HG02973 (cell line): ENCODE results near the gene HDAC5.
"Not testable (repeated sequence)": the region's sequence is repeated elsewhere in the genome, so short reads cannot be mapped to it uniquely, and the experiment has no call there.

ENCODE experiments used
- ATAC-seq: cut with Tn5 transposase; IDR thresholded peaks from one replicate; pipeline ENCODE4 v1.9.1; 2021; ENCODE audit warnings: moderate library complexity; ENCODE audit not compliant: unreplicated experiment

HDAC5 gene

DNA sequence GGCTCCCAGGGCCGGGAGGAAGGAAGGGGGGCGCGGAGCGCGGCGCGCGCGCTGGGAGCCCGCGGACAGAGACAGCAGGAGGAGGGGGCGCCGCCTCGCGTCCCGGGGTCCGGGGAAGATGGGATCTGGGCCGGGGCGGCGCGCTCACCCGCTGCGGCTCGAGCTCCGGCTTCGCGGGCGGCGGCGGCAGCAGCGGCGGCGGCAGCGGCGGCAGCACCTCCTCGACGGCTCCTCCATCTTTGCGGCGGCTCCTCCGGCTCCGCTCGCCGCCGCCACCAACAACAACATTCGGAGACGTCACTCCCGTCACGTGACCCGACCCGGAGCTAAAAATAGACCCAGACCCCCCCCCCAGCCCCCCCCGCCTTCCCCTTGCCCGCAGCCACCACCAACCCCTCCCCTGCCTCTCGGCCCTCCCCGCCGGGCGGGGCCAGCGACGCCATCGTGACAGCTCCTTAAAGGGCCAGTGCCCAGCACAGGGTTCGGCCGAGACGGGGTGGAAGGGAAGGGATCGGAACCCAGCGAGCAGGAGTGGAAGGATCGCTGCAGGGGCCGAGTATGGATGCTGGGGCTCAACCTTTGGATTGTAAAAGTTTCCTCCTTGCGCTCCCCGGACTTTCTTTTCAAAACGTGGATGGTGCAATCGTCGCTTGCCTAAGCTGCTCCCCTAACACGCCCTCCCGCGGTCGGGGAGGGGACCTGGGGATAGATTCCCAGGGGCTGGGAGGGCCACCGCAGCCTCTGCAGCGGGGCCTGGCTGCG, at the start of gene HDAC5:
TSS of gene HDAC5 (minus strand) at position 286 of the 762 bp plus-strand sequence. CDS start 6,126 bp downstream, outside the sequence.
- peak; percentile 82 for ATAC-seq

DNA sequence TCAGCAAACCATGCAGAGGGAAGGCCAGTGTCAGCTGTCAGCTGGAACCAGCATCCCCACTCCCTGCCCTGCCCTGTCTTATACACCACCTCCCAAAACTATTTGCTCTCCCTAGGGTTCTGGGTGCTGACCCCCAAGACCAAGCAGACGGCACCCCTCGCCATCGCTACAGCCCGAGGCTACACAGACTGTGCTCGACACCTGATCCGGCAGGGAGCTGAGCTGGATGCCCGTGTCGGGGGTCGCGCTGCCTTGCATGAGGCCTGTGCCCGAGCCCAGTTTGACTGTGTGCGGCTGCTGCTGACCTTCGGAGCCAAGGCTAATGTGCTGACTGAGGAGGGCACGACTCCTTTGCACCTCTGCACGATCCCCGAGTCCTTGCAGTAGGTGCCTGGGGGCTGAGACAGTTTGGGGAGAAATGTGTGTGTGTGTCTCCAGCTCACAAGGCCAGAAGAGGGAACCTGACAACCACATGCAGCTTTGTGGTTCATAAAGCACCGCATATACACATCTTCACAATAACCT, 48.6 kb upstream of the HDAC5 start:
- no peak for ATAC-seq

DNA sequence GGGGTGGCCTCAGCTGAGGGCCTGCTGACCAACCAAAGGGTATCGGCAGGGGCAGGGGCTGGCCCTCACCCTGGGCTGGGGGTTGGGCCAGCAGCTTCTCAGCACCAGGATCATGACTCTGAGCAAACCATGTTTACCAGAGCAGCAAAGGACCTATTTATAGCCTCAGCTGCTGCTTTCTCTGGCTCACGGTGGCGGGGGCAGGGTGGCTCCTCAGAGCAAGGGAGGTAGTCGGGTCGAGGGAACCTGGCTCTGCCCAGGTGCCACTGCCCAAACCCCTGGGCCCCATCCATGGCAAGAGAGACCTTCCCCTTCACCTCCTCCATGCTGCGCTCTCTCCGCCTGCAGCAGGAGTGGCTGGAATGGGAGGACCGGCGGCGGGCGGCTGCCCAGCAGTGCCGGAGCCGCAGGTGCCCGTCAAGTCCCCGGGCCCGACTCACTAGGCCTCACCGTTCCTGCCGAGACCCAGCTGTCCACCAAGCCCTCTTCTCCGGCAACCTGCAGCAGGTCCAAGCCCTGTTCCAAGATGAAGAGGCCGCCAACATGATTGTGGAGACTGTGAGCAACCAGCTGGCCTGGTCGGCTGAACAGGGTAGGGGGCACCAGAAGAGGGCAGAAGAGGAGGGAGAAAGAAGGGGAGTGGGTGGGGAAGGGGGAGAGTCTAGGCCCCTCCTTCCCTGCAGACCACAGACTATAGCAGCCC, 47.2 kb upstream of the HDAC5 start, which contains the start of gene ASB16:
TSS of gene ASB16 (plus strand) at position 206 of the 703 bp plus-strand sequence. CDS start at position 292, 86 bp downstream.
- ATAC-seq, result no peak

DNA sequence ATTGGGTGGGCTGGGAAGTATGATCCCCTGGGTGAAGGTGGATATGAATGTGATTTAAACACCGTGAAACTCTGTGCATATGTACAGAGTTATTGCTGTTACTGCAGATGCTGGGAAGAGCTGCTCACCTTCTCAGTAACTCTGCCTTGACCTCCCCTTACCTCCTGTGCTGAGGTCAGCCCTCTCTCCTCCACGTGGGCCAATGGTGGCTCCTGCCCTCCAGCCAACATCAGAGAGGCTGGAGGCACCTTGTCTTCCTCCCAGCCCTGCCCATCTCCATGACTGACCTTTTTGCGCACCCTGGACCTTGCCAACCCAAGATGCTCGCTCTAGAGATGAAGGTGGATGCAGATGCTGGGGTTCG, 46.7 kb upstream of the HDAC5 start:
- ATAC-seq, result no peak

DNA sequence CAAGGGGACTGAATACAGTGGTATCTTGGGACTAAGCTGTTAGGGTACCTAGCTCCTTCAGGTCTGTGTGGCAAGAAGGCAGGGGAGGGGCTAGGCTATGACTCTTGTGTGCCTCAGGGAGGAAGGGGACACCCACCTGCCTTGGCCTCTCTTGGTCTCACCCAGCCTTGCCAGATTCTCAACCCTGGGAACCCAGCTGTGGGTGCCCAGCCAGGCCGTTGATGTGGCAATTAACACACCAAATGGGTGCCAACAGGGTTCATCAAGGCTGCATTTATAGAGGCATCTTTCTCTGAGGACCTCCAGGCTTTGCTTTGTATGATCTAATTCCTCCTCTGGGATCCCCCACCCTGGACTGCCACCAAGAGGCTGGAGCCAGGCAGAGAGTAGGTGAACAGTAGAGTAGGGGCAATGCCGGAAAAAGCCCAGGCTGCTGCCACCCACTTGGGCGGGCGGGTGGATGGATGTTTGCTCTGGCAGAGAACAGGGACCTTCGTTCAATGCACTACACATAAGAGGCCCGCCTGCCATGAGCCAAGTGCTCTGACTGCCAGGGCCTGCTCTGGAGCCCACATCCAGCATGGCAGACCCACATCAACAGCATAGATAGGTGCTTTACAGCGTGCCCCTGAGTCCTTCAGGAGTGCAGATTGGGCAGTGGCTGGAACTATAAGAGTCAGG, 43.9 kb upstream of the HDAC5 start:
- no peak for ATAC-seq

DNA sequence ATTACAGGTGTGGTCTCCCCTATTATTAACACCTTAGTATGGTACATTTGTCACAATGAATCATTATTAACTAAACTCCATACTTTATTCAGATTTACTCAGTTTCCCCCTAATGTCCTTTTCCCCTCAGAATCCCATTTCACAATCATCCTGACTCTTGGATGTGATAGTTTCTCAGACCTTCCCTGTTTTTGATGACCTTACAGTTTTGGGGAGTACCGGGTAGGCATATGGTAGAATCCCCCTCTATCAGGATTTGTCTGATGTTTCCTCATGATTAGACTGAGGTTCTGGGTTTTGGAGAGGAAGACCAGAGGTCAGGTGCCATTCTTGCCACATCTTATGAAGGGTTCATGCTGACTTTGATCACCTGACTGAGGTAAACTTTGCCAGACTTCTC, 41.0 kb upstream of the HDAC5 start:
- ATAC-seq, result no peak

DNA sequence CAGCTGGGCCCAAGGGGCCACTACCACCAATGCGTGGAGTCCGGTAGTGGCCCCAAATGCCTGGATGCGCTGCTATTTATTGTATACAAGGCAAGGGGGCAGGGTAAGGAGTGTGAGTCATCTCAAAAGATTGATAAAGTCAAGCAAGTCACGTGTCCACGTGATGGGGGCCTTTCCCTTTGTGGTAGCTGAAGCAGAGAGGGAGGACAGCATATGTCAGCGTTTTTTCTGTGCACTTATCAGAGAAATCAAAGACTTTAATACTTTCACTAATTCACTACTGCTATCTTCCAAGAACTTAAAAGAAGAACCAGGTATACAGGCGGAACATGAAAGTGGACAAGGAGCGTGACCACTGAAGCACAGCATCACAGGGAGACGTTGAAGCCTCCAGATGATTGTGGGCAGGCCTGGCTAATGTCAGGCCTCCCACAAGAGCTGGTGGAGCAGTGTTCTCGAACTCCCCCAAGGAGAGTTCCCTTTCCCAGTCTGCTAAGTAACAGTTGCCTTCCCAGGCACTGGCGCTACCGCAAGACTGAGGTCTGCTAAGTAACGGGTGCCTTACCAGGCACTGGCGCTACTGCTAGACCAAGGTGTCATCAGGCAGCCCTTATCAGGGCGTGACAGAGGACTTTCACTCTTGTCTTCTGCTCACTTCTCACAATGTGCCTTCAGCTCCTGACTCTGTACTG, 36.2 kb upstream of the HDAC5 start:
- ATAC-seq, result no peak

DNA sequence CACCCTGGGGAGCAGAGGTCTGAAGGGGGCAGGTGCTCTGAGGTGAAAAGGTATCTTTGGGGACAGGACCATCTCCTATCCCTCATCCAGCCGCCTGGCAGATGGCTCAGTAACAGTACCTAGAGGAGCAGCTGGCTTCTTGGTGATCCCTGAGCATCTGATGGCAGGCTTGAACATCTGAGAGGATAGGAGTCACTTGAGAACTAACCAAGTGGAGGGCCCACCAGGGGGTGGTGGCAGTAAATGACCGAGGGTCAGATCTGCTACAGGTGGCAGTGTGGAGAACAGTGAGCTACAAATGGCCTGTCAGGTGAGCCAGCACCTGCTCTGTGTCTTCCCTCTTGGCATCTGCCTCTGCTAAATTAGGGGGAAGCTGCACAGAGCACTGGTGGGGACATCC, 32.0 kb upstream of the HDAC5 start:
- no peak for ATAC-seq

DNA sequence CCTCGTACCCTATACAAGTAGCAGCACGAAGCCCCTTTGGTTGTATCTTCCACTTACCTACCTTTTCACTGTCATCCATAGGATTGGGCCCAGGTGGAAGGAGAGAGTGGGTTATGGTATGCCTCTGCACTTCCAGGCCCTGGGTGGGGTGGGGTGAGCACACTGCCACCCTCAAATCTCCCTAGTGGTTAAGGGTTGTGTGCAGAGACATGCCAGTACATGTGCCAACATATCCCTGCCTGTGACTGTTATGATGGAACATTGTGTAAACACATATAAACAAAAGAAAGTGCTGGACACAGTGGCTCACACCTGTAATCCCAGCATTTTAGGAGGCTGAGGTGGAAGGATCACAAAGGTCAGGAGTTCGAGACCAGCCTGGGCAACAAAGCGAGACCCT, 29.4 kb upstream of the HDAC5 start:
- ATAC-seq, result no peak

DNA sequence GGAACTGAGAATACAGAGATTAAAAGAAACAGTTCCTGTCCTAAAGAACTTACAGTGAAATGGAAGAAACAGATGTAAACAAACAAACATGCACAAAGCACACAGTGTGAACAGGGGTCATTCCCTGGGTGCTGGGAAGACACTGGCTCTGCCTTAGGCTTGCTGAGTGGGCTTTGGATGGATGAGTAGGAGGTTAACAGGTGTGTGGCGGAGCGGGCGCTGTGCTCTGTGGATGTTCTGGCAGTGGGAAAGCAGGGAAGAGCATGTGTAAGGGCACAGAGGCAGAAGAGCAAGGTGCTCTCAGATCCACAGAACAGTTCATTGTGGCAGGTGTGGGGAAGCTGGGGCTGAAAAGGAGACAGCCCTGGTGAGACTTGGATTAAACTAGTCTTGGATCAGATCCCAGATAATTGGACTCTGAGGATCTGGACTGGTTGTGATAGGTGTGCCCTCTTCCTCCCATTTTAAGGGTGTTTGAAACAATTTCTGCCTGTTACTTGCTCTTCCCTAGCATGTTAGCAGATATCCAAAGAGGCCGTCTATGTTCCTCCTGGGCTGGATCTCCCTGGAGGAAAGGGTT, 26.4 kb upstream of the HDAC5 start:
- no peak for ATAC-seq

DNA sequence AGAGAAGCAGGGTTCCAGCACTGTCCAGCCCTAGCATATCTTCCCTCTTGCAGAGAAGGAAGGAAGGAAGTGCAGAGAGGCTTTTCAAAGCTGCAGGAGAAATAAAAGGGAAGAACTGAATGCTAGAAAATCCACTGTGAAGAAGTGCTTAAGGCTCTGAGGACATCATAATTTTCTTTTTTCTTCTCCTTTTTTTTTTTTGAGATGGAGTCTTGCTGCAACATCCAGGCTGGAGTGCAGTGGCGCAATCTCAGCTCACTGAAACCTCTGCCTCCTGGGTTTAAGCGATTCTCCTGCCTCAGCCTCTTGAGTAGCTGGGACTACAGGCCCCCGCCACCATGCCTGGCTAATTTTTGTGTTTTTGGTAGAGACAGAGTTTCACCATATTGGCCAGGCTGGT, 25.6 kb upstream of the HDAC5 start:
- ATAC-seq, result not testable (repeated sequence)

DNA sequence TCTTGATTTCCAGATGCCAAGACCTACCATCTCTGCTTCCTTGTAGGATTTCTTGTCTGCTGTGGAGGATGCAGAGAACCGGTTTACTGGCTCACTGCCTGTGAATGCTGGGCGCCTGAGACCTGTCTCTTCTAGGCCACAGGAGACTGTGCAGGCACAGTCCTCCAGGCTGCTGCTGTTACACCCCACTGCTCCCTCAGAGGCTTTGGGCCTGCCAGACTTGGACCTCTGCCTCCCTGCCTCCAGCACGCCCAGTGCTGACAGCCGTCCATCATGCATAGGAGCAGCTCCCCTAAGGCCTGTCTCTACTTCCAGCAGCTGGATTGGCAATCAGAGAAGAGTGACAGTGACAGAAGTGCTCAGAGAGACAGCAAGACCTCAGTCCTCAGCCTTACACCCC, 24.4 kb upstream of the HDAC5 start:
- no peak for ATAC-seq

DNA sequence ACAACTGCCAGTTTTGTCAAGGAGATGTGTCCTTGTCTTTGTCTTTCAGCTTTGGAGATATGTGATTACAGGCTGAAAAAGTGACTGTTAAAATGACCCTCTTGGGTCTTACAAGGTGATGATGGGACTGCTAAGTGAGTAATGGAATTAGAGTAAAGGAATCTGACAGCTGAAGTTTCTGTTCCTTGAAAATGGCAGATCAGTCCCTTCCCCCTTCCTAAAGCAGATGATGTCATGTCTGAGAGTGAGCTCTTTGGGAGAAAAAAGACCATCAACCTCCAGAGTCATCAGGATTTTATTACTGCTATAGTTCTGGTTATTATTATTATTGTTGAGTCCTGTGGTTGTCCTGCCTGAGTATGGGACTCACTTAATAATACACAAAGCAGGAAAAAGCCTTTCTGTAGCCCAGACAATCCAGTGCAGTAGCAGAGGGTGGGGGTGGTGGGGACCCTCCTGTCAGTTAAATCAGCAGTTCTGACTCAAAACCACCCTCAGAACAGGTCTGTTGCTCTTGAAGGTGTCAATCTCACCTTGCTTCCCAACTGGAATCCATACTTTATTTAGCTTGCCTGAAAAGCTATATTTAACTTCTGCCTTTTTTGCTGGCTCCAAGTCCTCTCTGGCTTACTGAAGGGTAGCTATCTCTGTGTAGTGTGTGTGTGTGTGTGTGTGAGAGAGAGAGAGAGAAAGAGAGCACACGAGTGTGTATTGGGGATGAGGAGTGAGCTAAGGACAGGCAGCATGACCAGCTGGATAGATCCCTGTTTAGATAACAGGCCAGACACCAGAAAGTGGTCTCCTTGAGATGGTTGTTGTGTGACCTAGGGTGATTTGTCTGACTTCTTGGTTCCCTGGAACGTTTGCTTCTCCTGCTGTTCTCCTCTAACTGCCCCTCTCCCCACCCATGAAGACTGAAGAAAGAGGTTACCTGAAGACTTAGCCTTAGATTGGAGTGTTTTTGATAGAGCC, 23.2 kb upstream of the HDAC5 start:
- no peak for ATAC-seq

DNA sequence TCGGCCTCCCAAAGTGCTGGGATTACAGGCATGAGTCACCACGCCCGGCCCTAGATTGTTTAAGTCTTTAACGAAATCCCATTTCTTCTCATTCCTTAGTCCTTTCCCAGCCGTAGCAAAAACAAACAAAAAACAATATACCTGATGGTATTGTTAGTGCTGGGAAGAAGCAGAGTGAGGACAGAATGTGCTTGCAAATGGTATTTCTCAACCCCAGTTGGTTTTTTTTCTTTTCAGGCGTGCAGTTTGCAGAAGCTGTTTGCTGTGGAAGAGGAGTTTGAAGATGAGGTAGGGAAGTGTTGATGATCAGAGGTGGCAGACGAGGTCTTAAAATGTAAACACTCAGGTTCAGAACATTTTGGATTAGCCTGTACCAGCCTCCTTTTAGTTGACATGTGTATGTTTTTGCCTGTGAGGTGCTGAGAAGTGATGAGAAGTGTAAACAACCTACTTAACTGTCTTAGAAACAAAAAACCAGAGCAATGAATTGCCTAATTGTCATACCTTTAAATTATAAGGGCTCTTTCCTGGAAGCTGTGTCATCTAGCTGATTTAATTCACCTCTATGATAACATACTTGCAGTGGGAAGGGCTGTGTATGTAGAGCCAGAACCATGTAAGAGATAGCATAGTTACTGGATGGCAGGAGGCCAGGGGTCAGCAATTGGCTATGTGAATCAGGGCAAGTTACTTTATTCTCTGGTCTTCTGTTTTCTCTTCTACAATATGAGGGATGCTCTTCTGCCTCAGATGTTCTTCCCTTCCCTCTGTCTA, 21.7 kb upstream of the HDAC5 start:
- no peak for ATAC-seq

DNA sequence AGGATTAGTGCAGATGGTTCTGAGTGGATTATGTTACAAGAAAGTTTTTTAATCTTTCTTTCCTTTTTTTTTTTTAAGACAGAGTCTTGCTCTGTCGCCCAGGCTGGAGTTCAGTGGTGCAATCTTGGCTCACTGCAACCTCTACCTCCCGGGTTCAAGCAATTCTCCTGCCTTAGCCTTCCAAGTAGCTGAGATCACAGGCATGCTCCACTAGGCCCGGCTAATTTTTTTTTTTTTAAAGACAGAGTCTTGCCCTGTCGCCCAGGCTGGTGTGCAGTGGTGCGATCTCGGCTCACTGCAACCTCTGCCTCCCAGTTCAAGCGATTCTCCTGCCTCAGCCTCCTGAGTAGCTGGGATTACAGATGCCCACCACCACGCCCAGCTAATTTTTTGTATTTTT, 20.5 kb upstream of the HDAC5 start:
- not testable (repeated sequence) for ATAC-seq

DNA sequence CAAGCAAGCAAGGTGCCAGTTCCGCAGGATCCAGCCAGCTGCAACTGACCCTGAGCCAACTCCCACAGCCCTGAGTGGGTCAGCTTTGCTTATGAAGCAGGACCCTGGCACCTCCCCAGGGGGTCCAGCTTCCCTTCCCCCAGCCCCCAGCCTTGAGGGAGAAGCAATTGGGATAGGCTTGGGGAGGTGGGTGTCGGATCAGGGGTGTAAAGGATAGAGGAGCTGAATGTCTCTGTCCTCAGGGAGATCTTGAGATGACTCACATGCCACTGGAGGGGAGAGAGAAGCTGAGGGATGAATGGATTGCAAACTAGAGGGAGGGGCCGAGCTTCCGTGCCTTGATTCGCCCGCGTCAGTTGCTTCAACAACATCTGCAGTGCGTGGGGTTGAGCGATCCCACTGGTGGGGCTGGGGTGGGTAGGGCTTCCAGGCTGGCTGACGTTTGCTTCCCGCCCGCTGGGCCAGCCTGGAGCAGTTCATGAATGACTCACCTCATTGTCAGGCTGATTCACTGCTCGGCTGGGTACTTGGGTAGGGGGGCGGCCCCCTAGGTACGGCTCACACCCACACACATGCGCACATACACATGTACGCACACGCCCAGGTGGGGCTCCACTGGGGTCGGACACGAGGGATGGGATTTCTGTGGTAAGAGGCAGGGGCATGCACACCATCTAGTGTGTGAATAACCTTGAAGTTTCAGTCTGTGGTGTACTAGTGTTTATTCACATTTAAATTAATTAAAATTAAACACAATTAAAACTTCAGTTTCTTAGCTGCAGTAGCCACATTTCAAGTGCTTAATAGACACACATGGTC, 14.7 kb upstream of the HDAC5 start:
- no peak for ATAC-seq

DNA sequence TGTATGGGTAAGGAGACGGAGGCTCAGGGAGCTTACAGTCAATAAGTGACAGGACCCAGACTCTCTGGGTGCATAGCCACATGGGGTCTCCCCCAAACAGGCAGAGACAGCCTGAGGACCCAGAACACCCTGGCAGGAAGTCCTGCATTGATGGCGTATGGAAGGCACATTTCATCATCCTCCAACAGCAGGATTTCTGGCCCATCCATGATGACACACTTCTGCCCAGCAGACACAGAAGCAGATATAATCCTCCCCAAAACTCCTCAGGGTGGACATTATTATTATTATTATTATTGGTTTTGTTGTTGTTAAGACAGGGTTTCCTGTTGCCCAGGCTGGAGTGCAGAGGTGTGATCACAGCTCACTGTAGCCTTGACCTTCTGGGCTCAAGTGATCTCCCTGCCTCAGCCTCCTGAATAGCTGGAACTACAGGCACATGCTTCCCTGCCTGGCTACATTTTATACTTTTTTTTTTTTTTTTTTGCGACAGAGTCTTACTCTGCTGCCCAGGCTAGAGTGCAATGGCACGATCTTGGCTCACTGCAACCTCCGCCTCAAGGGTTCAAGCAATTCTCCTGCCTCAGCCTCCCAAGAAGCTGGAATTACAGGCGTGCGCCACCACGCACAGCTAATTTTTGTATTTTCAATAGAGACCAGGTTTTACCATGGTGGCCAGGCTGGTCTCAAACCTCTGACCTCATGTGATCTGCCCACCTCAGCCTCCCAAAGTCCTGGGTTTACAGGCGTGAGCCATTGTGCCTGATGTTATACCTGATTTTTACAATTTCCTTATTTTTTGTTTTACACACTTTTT, 11.5 kb upstream of the HDAC5 start:
- ATAC-seq, result no peak
